Renal pelvis (tissue), 4 donors: ENCODE data around the gene MED20. TPM values are rescaled to one million over a fixed set of nuclear protein-coding genes. Genes with fewer than 3 reads are reported as not detected.
"Not testable (repeated sequence)": the region's sequence is repeated elsewhere in the genome, so short reads cannot be mapped to it uniquely, and the experiment has no call there.

Source experiments
- DNase-seq: peaks from one replicate; pipeline ENCODE4 v3.0.0-alpha.2; 2013
- polyA plus RNA-seq, 3 donors: library from polyadenylated mRNA; unstranded; fragments of 120-200 nt; gene quantifications; one replicate each; pipeline ENCODE4 v1.2.1, GENCODE V29; 2013; ENCODE audit not compliant: insufficient read length in 3 of 3

Gene MED20
- polyA plus RNA-seq, 3 donors: 34.1 to 38.8 (median 35.4) TPM

DNA sequence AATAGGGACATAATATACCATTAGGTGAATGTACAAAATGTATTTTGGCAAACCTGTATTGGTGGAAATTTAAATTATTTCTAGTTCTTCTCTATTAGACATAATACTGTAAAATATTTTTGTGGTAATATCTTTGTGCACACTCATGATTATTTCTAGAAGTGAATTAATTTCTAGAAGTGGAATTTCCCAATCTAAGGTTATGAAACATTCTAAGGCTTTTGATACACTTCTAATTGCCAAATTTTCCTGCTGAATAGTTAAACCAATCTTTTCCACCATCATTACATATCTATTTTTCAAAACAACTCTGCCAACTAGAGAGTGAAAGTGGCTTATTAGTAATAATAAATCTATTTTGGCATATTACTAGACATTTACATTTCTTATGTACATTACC lies 22.5 kb upstream of the MED20 start:
- no peak for DNase-seq

DNA sequence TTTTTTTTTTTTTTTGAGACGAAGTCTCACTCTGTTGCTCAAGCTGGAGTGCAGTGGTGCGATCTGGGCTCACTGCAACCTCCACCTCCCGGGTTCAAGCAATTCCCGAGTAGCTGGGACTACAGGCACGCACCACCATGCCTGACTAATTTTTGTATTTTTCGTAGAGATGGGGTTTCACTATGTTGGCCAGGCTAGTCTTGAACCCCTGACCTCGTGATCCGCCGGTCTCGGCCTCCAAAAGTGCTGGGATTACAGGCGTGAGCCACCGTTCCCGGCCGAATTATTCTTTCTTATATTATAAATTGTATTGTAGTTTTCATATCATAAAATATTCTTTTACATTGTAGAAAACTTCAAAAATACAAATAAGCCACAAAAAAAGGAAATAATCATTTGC lies 21.9 kb upstream of the MED20 start:
- not testable (repeated sequence) for DNase-seq

DNA sequence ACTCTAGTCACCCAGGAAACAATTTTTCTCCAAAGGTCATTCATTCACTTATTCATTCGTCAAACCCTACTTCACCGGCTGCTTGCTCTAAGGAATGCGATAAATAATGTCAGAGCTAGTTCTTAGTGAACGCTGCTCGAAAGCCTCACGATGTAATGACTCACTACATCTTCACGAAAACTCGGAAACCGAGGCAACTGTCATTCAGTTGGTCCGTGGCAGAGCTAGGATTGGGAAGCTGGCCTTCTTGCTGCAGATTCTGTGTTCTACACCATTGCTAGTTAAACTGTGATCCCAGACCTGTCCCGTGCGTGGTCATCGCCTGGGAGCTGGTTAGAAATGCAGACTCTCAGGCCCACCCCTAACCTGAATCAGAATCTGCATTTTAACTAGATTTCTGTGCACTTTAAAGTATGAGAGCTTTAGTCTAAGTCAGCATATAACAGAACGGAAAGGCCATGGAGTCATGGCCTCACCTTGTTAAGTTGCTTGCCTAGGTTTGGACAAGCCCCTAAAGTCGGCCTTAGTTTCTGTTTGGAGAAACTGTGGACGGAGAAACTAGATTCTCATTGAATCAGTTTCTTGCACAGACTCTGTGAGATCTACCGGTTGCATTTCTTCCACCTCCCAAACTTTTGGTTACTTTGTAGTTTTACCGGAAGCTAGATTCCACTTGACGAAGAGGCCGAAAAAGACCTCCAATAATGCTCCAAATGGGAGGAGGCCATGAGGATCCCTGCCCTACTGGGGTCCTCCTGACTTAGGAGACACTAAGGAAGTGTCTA lies 21.3 kb upstream of the MED20 start:
- no peak for DNase-seq

DNA sequence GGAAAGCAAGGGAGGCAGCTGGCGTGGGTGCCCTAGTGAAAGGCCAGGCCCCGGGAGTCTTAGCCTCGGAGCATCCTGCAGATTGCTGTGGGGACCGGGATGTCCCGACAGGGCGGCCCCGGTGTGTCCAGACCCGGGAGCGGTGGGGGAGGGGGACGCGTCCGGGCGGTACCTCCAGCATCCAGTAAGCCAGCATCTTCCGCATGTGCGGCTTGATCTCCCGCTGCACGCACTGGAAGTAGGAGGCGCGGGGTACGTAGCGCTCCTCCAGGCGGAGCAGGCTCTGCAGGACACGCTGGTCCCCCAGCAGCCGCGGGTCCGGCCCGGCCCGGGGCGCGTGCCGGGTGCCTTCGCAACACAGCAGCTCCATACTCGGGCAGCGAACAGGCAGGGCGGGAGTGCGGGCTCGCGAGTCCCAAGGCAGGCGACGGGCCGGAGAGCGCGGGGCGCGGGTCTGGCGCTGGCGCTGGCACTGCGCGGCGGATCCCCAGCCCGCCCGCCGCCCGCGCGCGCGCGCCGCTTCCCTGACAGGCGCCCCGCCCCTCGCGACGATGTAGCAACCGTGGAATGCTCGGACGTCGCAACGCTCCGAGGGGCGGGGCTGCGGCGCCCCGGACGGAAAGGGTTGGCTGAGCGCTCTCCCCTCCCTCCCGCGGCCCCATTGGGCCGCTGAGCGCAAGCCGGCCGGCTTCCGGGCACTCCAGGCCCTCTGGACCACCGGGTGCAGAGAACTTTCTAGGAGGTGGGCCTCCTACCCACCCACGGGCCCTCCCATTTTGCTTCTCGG lies 20.5 kb upstream of the MED20 start, which contains the start of gene CCND3:
CCND3 (minus strand) TSS at position 529 of the 787 bp plus-strand sequence; CDS start at position 370, 159 bp downstream.
- peak; percentile 91 for DNase-seq

DNA sequence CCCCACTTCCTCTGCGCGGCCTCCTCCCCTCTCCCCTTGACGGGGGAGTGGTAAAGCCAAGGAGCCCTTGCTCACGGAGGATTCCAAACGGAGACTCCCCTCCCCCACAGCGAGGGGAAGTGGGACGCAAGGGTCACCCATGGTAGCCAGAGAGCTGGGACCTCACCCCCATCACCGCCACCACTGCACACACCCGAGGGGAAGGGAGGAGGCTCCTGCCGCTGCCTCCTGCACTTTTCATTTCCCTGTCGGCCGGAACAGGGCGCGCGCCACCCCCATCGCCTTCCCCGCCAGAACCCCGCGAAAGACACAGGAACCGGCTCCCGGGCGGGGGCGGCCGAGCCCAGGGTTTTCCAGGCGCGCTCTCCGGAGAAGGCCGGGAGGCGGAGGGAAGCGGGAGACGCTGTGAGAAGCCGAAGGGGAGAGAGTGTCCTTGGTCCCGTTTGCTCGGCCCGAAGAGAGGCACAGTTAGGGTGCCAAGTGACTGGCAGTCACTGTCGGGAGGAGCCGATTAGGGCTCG lies 19.9 kb upstream of the MED20 start:
- DNase-seq: no peak

DNA sequence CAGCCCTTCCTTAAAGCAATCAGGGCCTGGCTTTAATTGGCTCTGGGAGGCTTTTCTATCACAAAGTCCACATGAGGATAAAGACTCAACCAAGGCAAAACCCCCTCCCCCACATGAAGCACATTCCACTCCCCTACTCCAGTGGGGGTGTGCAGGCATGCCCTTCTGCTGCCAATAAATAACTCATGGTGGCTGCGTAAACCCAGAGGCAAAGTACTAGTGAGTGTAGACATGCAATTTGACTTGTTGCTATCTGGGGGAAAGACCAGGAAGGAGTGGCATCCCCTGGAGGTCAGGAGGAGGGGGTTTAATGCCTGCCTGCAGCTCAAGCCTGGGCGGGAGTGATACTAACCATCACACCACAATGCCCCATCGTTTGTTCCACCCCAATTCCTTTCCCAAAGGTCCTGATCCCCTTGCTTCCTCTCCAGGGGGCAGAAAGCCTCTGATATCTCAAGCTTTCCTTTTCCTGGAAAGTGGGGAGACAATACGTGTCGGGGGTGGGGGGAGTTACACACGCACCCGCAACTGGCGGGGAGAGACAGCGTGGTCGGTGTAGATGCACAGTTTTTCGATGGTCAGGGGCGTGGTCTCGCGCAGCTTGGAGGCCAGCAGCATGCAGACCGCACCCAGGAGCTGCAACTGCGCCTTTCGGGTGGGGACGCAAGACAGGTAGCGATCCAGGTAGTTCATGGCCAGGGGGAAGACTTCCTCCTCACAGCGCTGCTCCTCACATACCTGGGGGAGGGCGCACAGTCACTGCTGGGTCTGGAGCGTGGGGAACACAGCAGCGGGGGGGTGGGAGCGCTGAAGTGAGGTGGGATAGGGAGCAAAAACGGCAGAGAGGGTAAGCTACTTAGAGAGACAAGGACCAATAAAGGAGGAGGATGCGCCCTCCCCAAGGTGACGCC lies 19.2 kb upstream of the MED20 start:
- no peak for DNase-seq

DNA sequence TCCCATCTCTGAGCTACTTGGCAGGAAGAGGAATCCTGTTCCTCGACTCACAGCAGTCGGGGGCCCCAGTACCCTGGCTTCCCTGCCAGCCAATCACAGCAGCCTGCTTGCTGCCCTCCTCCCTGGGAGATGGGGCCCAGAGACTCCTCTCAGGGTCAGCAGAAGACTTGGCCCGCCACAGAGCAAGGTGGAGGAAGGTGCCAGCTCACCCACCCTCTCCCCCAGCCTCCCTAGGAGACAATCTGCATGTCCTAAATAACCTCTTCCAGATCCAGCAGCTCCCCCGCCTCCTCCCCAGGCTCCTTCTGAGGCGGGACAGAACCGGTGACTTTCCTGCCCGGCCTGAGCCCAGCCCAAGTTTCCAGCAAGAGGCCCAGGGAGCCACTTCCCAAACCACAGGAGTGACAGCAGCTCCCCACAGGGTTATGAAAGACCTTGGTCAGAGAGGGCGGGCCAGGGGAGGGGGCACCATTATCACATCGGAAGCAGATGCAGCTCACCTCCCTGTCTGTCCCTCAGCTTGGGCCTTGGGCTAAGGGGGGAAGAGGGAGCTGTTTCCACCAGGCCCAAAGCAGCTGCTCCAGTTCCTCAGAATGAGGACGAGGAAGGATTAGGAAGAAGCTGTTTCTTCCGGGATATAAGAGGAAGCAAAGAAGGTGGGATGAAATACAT lies 18.4 kb upstream of the MED20 start:
- DNase-seq: no peak

DNA sequence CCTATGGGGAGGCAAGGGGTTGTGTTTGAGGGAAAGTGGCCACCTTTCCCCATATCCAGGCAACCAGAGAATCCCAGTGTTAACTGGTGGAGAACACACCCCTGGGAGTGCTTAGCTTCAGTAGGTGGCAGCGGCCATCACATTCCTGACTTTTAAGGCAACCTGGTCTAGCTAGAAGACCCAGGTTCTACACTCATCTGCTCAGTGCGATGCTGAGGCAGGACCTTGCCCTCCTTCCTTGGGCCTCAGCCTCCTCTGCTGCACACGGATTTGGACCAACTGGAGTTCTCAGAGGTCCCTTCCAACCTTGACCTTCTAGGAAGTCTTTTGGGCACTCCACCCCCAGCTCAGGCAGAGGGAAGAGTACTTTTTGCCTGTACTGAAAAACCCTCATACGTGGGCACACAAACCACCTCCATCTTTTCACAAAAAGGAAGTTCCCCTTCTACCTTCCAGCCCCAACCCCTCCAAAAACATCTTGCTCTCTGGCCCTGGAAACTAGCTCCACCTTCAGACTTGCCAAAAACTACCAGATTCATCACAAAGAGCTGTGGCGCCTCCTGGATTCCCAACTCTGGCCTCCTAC lies 17.7 kb upstream of the MED20 start:
- no peak for DNase-seq

DNA sequence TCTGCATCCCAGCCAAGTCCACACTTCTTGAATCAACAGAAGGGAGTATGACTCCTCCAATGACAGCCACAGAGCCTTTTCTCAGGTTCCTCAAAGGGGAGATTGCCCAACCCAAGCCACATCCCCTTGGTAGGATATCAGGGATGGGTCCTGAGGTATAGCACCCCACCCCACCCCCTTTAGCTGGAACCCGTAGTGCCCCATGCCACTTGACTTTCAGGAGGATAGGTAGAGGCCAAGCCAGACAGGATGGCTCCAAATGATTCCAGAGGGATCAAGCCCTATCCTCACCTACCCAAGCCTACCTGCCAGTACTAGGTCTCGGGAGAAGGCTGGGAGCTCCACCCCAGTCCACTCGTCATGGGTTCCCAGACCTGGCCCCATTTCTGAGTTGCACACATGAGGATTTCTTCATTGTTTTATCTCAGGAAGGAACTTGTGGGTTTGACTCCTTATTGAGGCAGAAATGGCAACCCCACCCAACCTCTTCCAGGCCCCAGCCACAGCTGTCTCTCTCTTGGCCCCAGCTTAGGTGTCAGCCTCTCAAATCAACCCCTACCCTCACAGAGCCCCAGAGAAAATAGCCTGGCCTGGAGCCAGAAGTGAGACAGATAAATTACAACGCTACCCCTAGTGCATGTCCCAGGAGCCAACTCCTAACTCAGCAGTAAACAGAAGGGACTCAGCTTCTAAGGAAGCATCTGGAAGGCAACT lies 17.1 kb upstream of the MED20 start:
- no peak for DNase-seq

DNA sequence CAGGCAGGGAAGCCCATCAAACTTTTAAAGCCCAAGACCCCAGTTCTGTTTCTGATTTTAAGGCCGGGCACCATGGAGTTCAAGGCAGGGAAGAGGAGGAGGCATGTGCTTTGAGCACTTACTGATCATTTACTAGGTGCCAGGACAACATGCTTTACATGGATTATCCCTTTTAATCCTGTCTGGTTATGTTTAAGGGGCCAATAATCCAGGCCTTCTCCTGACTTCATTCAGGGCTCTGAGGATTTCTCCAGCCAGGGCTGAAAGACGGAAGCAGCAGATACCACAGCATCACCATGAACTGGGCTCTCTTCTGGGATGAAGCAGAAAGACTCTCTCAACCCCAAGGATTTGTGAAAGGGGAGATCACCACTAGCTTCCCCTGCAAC lies 16.5 kb upstream of the MED20 start:
- no peak for DNase-seq

DNA sequence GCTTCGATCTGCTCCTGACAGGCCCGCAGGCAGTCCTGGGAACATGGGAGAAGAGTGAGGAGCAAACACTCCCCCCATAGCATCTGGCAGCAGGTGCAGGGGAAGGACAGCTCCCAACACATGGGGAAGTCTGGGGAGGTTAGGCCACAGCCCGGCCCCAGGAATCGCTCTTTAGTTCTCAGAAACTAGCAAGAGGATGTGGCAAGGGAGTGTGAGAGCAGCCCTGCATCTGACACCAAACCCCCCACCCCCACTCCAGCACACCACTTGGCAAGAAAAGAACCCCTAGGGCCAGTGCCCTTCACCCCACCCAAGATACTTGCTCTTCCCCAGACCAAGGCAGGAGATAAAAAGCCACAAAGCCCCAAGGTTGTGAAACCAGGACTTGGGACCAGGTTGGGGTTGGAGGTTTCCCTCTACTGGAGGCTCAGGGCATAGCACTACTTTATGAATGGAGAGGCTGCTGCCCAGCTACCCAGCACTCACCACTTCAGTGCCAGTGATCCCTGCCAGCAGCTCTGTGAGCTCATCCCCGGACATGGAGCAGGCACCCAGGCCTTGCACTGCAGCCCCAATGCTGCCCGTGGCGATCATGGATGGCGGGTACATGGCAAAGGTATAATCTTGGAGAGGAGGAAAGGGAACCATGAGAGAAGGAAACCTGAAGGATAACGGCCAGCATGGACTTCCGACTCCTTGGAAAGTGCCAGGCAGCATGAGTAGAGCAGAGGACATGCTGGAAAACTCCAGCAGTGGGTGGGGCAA lies 15.3 kb upstream of the MED20 start:
- no peak for DNase-seq

DNA sequence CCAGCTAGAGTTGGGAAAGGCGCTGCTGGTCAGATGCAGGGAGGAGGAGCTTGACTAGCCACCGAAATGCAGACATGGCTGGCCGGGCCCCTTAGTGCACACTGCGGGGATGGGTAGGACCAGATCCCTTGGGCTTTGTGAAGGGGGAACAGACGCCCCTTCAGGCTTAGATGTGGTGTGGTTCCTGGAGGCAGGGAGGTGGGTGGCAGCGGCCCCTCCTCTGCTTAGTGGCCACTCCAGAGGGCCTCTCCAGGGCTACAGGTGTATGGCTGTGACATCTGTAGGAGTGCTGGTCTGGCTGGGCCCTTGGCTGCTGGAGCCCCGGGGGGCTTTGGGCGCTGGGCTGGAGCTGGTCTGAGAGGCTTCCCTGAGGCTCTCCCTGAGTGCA lies 14.7 kb upstream of the MED20 start:
- no peak for DNase-seq

DNA sequence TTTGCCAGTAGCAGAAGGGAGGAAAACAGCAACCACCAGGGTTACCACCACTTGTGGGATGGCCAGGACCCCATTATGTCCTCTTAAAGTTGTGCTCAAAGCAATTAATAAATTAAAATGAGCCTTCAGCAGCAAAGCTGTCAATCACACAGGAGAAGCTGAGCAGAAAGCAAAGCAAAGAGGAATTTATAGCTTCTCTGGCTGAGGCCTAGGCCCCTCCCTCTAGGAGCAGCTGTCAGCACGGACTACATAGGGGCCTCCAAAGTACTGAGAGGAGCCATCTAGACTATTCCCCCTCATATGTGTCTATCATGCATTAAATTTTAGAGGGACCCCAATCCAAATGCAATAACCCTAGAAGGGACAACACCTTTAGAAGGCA lies 14.2 kb upstream of the MED20 start:
- no peak for DNase-seq

DNA sequence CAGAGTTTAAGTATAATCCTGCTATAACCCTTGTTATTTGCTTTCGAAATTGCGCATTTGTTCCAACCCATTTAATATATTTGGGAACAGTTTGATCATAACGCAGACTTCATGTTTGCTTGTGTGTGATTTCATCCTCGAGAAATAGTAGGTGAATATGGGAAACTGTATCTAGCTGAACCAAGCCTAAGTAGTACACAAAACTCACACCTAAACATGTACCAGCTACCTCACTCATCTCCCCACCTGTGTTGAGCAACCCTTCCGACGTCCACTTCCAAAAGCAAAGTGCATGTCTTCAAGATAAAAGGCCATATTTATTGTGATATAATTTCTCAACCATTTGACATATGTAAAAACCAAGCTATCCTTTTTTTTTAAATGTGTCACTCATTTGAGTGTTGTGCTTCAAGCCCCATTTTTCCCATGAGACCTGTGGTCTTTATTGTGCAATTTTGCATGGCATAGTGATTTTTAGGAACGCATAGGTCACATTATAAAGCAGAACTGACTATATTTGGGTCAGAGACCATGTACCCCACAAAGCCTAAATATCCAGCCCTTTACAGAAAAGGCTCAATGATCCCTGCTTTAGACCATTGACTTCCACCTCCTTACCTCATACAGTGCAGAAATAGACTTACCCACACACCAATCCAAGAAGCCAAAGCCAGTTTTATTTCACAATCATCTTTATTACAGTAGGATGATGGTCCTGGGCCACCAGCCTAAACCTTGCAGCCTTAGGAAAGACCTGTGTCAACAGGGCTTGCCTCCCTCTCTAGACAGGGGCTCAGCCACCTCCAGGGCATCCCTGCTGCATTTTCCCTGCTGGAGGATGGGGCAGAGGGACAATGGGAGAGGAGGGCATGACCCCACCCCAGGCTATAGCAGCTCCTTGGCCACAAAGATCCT lies 13.6 kb upstream of the MED20 start:
- DNase-seq: no peak

DNA sequence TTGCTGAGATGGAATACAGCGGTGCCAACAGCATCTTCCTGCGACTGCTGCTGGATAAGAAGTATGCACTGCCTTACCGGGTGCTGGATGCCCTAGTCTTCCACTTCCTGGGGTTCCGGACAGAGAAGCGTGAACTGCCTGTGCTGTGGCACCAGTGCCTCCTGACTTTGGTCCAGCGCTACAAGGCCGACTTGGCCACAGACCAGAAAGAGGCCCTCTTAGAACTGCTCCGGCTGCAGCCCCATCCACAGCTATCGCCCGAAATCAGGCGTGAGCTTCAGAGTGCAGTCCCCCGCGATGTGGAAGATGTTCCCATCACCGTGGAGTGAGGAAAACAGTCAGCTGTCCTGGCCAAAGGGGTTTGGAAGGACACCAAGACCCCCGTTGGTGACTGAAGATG lies 11.4 kb upstream of the MED20 start:
- no peak for DNase-seq

DNA sequence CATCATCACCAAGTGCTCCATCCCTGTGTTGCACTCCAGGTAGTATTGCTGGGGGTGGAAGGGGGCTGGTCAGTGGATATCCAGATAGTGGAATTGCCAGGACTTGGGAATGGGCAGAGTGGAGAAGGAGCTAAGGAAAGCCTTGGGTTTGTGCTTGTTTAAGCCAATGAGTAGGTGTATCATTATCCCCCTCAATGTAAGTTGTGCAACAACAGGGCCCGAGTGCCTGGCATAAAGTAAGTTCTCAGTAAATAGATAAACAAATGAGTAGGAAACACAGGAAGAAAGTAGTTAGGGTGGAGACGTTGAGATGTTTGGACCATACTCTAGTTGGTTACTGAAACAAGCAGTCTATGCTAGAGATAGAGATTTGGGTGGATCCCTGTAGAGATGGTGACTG lies 10.9 kb upstream of the MED20 start:
- DNase-seq: no peak

DNA sequence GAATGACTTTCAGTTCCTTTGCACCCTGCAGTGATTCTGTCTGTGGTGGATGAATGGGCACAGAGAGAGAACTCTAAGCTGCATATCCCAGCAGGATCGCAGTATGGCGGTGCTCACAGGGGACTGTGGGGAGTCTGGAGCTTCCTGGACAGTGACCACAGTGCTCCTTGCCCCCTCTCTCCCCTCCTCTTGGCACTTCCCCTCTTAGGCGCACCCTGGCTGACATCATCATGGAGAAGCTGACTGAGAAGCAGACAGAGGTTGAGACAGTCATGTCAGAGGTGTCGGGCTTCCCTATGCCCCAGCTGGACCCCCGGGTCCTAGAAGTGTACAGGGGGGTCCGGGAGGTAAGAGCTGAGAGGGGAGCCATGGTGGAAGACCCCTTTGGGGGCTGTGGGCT lies 9.0 kb upstream of the MED20 start:
- DNase-seq: no peak

DNA sequence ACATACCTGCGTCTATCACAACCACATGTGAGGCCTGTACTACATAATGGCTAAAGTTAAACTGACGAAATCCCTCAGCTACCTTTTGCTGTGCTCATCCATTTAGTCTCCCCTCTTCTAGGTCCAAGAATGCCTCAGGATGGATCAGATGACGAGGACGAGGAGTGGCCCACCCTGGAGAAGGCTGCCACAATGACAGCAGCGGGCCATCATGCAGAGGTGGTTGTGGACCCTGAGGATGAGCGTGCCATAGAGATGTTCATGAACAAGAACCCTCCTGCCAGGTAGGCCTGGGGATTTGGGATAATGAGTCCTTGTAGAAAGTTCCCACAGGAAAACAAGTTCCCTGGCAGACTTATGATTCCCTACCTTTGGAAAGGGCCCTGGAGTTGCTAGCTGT lies 6.3 kb upstream of the MED20 start:
- no peak for DNase-seq

DNA sequence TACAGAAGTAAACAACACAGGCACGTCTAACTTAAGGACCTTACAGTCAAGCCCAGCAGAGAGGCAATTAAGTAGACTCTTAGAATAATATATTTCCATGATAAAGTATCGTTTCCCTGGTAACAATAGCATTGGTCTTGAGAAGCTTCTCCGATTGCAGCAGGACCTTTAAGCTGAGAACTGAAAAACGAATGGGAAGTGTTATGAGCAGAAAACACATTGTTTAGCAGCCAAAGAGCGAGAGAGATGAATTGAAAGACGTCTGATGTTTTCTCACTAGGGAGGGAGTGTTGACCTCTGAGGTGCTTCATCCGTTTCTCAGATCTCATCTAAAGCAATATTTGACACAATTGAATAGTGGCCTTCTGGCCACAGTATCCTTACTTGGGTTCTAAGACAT lies 1.2 kb upstream of the MED20 start:
- DNase-seq: no peak
